Middle frontal gyrus (tissue), 1 donor: Measurements from ENCODE around the gene RGPD4.

Experiments used
- DNase-seq: peaks from one replicate; pipeline ENCODE4 v3.0.0-alpha.2; 2015; ENCODE audit warnings: low spot score; ENCODE audit errors: extremely low spot score

RGPD4 gene

GRCh38 chr2:107927034-107927534 lies 100.4 kb downstream of the RGPD4 start:
- no peak for DNase-seq

DNA sequence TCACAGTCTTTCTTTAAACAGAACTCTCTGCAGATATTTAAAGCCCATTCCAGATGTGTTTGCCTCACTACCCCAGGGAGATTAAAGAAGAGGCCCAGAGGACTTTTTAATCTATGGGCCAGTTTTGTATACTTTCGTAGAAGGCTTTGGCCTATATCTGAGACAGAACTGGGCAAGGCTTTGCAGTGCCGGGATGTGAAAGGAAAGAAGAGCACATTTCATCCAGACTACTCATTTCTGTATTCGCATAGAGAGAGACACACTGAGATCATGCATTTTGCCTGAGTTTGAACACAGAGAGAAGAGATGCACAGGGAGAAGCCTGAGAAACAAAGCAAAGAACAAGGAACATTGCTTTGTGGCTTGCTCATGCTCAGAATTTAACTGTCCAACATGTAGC lies 104.7 kb downstream of the RGPD4 start:
- DNase-seq, result no peak

DNA sequence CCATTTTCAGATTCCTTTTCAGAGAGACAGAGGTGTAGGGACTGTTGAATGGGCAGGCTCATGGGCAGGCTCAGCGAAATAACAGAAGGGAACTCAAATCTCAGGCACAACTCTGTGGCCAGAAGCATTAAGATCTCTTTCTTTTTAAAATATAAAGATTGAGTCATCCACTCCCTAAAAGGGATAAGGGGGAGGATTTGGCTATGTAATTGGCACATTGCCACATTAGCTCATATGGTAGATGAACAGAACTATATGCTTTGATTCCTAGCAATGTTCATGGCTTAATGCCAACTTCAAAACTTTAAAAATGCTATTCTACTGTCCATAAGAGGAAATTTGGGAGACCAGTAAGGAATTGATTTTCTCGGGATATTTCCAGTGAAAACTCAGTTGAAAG lies 105.8 kb downstream of the RGPD4 start:
- DNase-seq, result no peak

DNA sequence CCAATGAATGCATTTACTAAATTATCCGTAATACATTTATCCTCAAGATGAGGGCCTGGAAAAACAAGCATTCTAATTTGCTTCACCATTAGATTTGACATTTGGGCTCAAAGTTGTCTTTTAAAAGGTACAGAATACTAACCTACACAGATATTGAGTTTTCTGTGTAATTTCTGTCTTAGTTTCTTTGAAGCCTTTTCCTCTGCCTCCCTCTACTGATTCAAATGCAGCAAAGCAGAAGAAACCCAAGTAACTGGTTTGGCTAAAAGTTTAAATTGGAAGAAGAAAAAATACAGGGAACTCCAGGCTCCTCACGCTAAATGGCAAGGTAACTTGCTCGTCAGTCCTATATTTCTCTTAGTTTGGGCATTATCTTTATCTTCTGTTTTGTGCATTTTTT lies 106.3 kb downstream of the RGPD4 start:
- no peak for DNase-seq

GRCh38 chr2:107936433-107937359 lies 110.0 kb downstream of the RGPD4 start:
- no peak for DNase-seq
